ENCODE results near the gene NWD2.

The NWD2 gene

DNA sequence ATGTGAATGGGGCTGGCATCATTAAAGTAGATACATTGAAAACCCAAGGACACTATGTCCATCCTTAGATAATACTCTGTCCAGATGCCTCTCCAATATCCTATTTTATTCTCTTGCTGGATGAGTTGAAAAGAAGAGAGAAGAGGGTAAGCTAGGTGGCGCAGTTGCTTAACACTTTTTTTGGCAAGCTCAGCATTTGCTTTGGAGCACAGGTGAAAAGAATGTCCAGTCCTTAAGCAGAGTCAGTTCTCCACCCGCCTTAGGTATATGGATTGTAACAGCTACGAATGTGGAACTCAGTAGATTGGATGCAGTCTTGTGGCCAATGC, 208.4 kb downstream of the NWD2 start:
- no peak overlapping the region for H3K27ac Mint-ChIP-seq
- peaks cover 73% of the 10 kb centered on the region for H3K27me3 Mint-ChIP-seq
- no peaks in the 10 kb centered on the region for H3K9me3 Mint-ChIP-seq
- H3K36me3 Mint-ChIP-seq (ENCODE audit: low read depth): no peaks in the 10 kb centered on the region
- peaks cover 14% of the 10 kb centered on the region for H3K4me1 Mint-ChIP-seq (ENCODE audit: low read depth)
- peak overlapping the region; percentile 67 for H3K4me3 Mint-ChIP-seq
- DNase-seq: no peak

DNA sequence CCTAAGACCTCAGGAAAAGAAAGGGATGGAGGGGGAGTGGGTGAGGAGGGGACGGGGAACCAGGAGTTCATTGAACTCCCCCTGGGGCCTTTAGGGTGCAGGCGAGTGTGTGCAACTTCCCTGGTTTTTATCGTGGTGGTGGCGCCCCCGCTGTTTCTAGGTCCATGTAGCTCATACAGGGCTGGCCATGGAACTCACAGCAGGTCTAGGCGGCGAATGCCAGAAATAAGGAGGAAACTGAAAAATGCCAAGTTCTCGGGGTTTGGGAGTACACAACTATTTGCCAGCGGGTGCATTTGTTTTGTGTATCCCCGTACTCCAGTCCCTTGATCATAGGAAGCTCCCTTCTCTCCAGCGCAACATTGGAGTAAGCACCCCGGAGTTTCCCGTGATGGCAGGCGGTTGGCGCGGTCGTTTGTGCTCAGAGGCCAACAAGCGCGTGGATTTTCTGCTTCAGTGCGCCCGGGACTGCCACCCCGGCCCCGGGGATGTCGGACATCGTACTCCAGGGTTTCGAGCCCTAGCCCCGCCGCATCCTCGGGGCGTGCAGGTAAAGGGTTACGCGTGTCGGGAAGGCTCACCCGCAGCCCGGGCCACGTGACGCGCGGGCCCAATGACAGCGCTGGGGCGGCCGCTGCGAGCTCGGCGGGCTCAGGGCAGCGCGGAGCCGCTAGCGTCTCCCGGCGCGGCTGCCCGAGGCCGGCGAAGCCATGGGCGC, 208.9 kb downstream of the NWD2 start:
- Mint-ChIP-seq H3K27me3 (peaks cover 71% of the 10 kb centered on the region), H3K27ac (no peak overlapping the region), H3K36me3 (ENCODE audit: low read depth) (no peaks in the 10 kb centered on the region), H3K9me3 (no peaks in the 10 kb centered on the region), H3K4me1 (ENCODE audit: low read depth) (peaks cover 14% of the 10 kb centered on the region), H3K4me3 (peak overlapping the region; percentile 67)
- peak; percentile 73 for DNase-seq

DNA sequence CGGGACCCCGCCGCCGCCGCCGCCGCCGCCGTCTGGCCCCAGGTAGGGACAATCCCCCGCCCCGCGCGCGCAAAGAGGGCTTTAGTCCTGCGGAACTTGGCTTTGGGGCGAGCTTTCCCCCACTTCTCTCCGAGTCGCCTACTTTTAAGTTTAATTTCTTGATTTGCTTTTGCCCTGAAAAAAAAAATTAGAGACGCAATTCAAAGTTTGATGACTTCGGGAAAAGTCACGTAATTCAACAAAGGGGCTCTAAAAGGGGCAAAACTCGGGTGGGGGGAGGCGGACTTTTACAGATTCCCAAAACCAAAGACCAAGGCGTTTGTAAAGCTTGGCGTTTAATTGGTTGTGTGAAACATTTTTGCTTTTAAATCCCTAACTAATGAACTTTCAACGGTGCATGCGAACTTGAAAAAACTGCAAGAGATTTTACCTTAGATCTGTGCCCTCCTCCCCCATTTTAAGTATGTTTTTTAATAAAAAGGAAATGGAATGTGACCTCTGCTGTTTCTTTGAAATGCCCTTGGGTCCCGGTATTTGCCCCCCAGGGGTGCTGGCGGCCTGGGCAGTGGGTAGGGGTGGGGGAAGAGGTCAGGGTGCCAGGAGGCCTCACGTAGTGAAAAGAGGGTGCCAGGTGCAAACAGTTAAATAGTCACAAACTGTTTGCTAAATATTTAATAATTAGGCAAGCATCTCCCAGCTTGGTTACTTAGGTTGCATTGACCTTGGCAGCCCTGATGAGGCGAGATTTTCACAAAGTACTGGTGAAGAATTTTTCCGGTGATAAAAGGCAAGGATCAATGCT, 209.7 kb downstream of the NWD2 start:
- Mint-ChIP-seq H3K4me1 (ENCODE audit: low read depth) (peaks cover 14% of the 10 kb centered on the region), H3K36me3 (ENCODE audit: low read depth) (no peaks in the 10 kb centered on the region), H3K4me3 (no peak overlapping the region), H3K9me3 (no peaks in the 10 kb centered on the region), H3K27me3 (peaks cover 78% of the 10 kb centered on the region), H3K27ac (no peak overlapping the region)
- DNase-seq: no peak

DNA sequence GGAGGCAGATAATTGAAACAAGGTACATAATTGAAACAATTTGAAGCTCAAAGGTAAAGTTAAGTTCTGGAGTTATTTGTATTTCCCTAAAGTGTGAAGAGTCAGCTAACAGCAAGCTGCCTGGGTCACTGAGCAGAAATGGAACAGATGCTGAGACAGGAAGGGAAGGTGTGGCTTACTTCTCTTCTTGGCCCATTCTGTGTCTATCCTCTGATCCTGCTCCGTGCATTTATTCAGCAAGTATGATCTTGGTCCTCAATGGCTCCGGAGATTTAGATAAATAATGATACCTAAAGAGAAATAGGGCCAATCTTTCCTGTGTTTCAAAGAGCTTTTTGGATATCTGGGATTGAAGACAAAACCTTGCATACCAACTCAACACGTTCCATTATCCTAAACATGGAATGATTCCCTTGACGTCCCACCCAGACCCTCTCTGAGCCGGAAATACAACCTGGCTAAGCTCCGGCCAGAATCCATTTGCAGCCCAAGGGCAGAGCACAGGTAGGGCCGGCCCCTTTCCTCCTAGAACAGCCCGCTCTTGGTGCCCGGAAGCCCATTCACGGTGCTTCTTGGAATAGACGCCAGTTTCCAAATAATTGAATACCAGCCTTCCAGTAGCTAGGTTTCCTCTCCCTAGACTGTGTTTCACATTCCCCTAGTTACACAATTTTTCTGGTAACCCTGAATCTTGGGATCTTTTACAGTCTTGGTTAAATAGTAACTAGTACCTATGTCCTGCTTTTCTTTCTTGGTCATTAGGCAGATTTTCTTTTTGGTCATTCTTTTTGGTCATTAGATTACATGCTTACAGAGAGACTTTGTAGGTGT, 211.0 kb downstream of the NWD2 start:
- H3K4me3 Mint-ChIP-seq: no peak overlapping the region
- DNase-seq: no peak
- H3K27me3 Mint-ChIP-seq: peaks cover 75% of the 10 kb centered on the region

DNA sequence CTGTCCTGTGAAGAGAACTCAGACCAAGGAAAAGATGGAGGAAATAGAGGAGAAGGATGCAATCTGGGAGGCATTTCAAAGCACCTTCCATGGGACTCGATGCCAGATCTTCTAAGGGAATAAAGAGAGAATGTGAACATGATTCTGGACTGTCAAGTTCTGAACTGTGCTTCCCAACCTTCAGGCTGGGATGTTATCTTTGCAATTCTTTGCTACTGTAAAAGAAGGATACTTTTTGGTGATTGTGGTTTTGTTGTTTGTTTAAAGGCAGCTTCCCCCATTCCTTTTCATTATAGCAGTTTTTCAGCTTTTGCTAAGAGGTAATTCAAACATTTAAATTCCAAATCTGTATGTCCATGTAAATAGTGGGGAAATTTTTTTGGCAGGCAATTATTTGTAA, 217.3 kb downstream of the NWD2 start:
- DNase-seq: no peak
- H3K36me3 Mint-ChIP-seq (ENCODE audit: low read depth): no peaks in the 10 kb centered on the region
- no peaks in the 10 kb centered on the region for H3K9me3 Mint-ChIP-seq
- no peaks in the 10 kb centered on the region for H3K4me1 Mint-ChIP-seq (ENCODE audit: low read depth)
- no peak overlapping the region for H3K27ac Mint-ChIP-seq
- no peak overlapping the region for H3K4me3 Mint-ChIP-seq
- H3K27me3 Mint-ChIP-seq: peaks cover 32% of the 10 kb centered on the region

More for the DNA sequence above, 211.0 kb downstream of the NWD2 start:
- Mint-ChIP-seq H3K36me3 (ENCODE audit: low read depth) (no peaks in the 10 kb centered on the region), H3K4me1 (ENCODE audit: low read depth) (peaks cover 14% of the 10 kb centered on the region), H3K9me3 (no peaks in the 10 kb centered on the region), H3K27ac (no peak overlapping the region)

DNA sequence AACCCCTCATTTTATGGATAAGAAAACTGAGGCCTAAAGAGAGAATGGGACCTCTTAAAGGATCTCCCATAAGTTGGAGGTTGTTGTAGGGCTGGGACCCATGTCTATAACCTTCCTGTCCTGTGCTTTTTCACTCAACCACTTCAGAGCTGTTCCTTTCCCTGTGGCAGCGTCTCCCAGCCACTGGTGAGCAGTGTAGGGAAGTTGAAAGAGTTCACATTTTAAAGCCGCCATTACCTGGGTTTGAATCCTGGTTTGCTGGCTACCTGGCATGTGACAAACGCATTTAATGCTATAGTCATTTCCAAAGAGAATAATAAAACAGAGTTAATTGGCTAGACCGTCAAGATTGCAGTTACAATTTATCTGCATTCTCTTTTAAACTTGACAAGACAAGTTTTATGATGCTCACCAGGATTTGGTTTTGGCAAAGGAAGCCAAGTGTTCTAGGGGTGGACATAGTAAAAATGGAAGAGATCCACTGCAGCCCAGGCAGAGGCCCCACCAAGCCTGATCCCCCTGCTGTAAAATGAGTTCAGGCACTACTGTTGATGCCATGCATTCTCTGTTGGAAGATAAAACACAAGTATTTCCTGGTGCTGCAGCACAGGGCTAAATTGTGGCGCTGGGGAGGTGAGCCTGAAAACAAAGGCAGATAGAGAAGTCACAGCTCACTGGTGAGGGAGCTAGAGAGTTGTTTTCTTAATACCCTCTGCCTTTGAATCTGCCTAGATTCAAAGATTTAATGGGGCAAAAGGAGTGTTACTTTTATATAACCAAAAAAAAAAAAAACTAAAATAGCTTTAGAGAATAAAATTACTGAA, 218.7 kb downstream of the NWD2 start:
- Mint-ChIP-seq H3K9me3 (no peaks in the 10 kb centered on the region), H3K4me1 (ENCODE audit: low read depth) (no peaks in the 10 kb centered on the region), H3K27ac (no peak overlapping the region), H3K4me3 (no peak overlapping the region), H3K36me3 (ENCODE audit: low read depth) (no peaks in the 10 kb centered on the region), H3K27me3 (peaks cover 23% of the 10 kb centered on the region)
- no peak for DNase-seq

DNA sequence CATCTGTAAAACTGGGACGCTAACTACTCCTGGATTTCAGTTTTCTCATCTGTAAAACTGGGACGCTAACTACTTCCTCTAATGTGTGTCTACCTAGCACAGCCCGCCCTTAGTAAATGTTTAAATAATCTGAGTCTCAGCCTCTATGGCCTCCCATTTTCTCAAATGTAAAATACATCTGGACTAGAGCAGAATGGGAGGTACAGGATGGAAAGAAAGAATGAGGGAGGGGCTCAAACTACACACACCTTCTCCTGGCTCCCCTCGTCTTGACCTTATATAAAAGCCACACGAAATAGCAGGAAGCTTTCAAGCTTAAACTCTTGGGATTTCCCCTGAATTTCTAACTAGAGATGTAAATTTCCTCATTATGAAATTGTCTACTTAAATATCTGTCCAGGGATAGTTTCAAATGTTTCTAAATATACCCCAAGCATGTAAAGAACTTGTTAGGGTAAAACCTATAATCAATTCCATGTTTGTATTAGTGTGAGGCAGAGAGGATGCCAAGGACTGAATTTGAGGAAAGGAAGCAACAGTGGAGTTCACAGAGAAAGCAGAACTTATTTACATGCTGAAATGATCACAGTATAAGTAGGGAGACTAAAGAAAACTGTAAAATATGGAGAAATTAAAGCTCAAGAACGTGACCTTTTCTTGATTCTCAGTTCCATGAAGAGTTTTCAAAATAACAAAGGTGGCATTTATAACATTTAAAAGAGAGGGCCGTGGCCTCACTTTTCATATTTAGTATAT, 220.0 kb downstream of the NWD2 start:
- no peaks in the 10 kb centered on the region for H3K36me3 Mint-ChIP-seq (ENCODE audit: low read depth)
- DNase-seq: no peak
- no peak overlapping the region for H3K4me3 Mint-ChIP-seq
- H3K9me3 Mint-ChIP-seq: no peaks in the 10 kb centered on the region
- peaks cover 15% of the 10 kb centered on the region for H3K27me3 Mint-ChIP-seq
- H3K4me1 Mint-ChIP-seq (ENCODE audit: low read depth): no peaks in the 10 kb centered on the region
- H3K27ac Mint-ChIP-seq: no peak overlapping the region

DNA sequence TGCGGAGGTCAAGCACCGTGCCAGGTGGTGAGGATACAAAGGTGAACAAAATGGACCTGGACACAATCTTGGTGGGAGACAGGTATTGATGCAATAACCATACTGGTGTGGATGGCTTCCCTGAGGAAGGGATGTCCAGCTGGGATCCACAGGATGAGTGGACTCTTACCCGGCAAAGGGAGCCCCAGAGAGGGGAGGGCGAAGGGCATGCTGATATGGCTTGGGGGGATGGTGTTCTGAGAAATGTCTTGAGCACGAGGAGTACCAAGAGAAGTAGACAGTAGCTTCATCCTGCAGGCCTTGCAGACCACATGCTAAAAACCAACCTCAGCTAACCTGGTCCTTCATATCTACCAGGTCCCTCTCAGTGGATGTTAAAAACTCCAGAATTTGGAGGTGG, 220.8 kb downstream of the NWD2 start:
- DNase-seq: no peak
- H3K4me1 Mint-ChIP-seq (ENCODE audit: low read depth): no peaks in the 10 kb centered on the region
- peaks cover 13% of the 10 kb centered on the region for H3K27me3 Mint-ChIP-seq
- H3K4me3 Mint-ChIP-seq: no peak overlapping the region
- H3K9me3 Mint-ChIP-seq: no peaks in the 10 kb centered on the region
- H3K36me3 Mint-ChIP-seq (ENCODE audit: low read depth): no peaks in the 10 kb centered on the region
- no peak overlapping the region for H3K27ac Mint-ChIP-seq

DNA sequence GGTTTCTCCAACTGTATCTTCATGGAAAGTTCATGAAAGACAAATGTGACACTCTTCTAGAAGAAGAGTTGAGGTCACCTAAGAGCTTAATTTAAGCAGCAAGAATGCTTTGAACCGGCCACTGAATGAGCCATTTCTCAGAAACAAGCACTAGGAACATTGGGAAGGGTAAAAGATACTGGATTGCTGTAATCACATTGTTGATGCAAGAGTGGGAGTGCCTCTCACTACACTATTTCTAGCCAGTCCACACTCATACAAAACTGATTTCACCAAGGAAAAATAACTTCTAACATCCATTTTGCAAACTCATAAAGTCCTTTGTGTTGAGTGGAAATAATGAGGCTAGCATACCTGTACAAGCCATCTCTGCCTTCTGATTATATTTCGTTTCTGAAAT, 221.3 kb downstream of the NWD2 start:
- no peaks in the 10 kb centered on the region for H3K36me3 Mint-ChIP-seq (ENCODE audit: low read depth)
- no peak overlapping the region for H3K4me3 Mint-ChIP-seq
- no peaks in the 10 kb centered on the region for H3K9me3 Mint-ChIP-seq
- peaks cover 12% of the 10 kb centered on the region for H3K27me3 Mint-ChIP-seq
- no peak for DNase-seq
- no peak overlapping the region for H3K27ac Mint-ChIP-seq
- no peaks in the 10 kb centered on the region for H3K4me1 Mint-ChIP-seq (ENCODE audit: low read depth)

DNA sequence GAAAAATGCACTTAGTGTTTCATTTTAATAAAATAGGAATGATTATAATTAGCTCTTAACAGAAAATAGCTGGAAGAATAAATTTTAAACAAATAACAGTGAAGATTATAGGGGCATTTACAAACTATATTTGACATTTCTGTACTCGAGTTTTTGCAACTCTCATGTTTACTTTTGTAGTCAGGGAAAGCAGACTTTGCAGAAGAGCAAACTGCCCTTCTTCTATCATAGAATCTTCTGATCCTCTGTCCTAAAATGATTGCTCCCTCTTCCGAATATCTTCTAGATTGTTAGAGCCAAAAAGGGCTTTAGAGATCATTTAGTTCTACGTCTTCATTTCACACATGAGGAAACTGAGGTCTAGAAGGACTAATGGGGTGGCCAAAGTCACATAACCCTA, 222.7 kb downstream of the NWD2 start:
- no peak overlapping the region for H3K27ac Mint-ChIP-seq
- no peak for DNase-seq
- no peaks in the 10 kb centered on the region for H3K4me1 Mint-ChIP-seq (ENCODE audit: low read depth)

DNA sequence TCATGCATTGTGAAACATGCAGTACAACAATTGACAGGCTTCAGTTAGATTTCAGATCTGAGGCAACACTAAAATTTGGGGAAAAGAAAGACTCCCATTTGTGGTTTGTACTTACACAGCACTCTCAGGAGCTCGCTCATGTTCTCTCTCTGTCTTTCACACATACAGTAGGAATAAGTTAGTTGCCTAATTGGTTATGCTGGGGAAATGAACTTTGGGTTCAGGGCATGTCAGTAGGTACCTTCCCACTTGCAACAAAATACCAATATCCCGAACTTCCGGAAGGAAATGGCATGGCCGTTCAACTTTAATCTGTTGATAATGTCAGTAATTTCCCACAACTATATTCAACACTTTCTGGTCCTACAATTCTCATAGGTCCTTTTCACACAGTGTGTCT, 223.3 kb downstream of the NWD2 start:
- DNase-seq: no peak
- Mint-ChIP-seq H3K4me1 (ENCODE audit: low read depth) (no peaks in the 10 kb centered on the region), H3K27ac (no peak overlapping the region), H3K4me3 (no peak overlapping the region), H3K27me3 (peaks cover 12% of the 10 kb centered on the region), H3K9me3 (no peaks in the 10 kb centered on the region), H3K36me3 (ENCODE audit: low read depth) (no peaks in the 10 kb centered on the region)

More for the DNA sequence above, 222.7 kb downstream of the NWD2 start:
- no peak overlapping the region for H3K4me3 Mint-ChIP-seq
- peaks cover 8% of the 10 kb centered on the region for H3K27me3 Mint-ChIP-seq
- no peaks in the 10 kb centered on the region for H3K9me3 Mint-ChIP-seq
- H3K36me3 Mint-ChIP-seq (ENCODE audit: low read depth): no peaks in the 10 kb centered on the region

DNA sequence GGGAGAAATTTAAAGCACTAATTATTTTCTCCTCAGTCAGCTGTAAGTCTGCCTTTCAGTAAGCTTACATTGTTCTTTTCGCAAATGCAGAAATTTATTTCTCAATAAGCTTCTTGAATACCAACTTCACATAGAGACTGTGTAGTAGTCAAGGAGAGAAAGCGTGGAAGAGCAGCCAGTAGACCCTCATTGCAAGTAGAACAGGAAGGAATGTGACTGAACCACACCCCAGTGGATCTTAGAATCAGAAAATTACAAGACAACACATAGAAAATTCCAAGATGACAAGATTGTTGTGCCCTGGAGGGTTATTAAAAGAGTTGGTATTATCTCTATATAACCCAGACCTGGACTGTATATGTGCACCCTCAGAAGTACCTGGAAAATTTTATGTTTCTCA, 224.7 kb downstream of the NWD2 start:
- no peak overlapping the region for H3K27ac Mint-ChIP-seq
- no peaks in the 10 kb centered on the region for H3K36me3 Mint-ChIP-seq (ENCODE audit: low read depth)
- H3K9me3 Mint-ChIP-seq: no peaks in the 10 kb centered on the region

DNA sequence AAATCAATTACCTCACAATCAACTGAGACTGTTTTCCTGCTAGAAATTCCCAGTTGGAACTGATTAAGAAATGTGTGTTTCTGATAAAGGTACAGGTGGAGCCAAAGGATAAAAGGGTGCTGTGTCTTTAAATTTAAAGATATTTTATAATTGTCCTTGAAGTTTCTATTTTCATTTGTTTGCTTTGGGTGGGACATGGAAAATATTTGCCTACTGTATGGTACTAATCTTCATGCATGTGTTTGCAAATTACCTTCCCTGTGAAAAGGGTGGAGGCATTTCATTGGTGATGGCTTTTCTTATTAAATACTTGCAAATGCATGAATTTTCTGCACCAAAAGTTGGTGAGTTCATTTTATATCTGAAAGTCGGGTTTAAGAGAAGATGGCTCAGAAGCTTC, 225.7 kb downstream of the NWD2 start:
- Mint-ChIP-seq H3K27ac (no peak overlapping the region), H3K4me3 (no peak overlapping the region)

More for the DNA sequence above, 224.7 kb downstream of the NWD2 start:
- Mint-ChIP-seq H3K4me1 (ENCODE audit: low read depth) (no peaks in the 10 kb centered on the region), H3K27me3 (peaks cover 21% of the 10 kb centered on the region), H3K4me3 (no peak overlapping the region)
- no peak for DNase-seq

More for the DNA sequence above, 225.7 kb downstream of the NWD2 start:
- peaks cover 30% of the 10 kb centered on the region for H3K27me3 Mint-ChIP-seq
- H3K4me1 Mint-ChIP-seq (ENCODE audit: low read depth): no peaks in the 10 kb centered on the region
- H3K9me3 Mint-ChIP-seq: no peaks in the 10 kb centered on the region
- DNase-seq: no peak
- H3K36me3 Mint-ChIP-seq (ENCODE audit: low read depth): no peaks in the 10 kb centered on the region

Measured in activated T-cell treated with anti-CD3 and anti-CD28 coated beads, Interleukin-2, amount 50 U/mL, for 24 hours (primary cell).